CD4-positive, alpha-beta T cell treated with Interleukin-17A for 1 hour (primary cell): ENCODE measurements around the gene CTAG1B.
"Not testable (repeated sequence)": the region's sequence is repeated elsewhere in the genome, so short reads cannot be mapped to it uniquely, and the experiment has no call there.

Source experiments
- DNase-seq: peaks from one replicate; pipeline ENCODE4 v3.0.0-alpha.2; 2020

Gene CTAG1B

DNA sequence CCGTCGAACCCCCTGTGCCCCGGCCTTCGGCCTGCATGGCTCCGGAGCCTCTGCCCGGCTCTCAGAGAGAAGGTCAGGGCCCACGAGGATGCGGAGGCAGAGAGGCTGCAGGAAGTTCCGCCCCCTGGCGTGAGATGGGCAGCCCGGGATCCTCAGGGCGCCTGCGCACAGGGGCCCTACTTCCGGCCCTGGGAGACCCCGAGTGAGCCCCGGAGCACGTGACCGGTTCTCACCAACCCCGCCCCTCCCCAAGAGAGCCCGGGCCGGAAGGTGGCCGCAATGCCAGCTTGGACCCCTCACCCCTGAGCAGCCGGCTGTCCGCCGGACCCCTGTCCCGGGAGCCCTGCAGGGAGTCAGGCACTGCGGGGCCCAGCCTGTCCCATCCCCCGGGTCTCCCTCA is at the start of gene CTAG1B:
TSS of gene CTAG1B (minus strand) at position 101 of the 400 bp plus-strand sequence. CDS start at position 37, 64 bp downstream.
- DNase-seq: not testable (repeated sequence)

DNA sequence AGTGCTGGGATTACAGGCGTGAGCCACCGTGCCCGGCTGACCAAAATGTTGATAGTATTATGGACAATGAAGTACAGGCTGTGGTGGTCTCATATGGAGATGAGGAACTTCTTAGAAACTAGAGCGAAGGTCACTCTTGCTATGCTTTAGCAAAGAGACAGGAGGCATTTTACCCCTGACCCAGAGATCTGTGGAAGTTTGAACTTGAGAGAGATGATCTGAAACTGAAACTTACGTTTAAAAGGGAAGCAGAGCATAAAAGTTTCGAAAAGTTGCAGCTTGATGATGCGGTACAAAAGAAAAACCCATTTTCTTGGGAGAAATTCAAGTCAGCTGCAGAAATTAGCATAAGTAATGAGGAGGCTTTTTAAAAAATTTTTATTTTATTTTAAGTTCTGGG is 42.8 kb upstream of the CTAG1B start:
- no peak for DNase-seq

DNA sequence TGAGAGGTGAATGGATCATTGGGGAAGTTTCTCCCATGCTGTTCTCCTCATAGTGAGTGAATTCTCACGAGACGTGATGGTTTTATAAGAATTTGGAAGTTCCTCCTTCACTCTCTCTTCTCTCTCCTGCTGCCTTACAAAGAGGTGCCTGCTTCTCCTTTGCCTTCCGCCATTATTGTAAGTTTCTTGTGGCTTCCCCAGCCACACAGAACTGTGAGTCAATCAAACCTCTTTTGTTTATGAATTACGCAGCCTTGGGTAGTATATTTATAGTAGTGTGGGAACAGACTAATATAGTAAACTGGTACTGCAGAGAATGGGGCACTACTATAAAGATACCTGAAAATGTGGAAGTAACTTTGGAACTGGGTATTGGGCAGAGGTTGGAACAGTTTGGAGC is 42.1 kb upstream of the CTAG1B start:
- DNase-seq: no peak

DNA sequence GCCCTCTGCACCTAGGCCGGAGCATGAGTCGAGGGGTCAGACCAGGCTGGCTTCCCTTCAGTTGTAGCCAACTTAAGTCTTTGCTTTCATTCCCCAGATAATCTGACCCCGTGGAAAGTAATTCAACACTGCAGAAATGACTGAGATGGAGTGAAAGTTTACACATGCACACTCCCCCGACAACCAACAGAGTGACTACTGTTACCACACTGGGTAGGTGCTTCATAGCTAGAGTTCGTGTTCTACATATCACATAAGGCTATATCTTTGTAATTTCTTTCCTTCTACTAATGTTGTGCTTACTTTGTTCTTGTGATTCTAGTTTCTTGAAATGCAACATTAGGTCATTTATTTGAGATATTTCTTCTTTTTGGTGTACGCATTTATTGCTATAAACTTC is 41.5 kb upstream of the CTAG1B start:
- DNase-seq: no peak

DNA sequence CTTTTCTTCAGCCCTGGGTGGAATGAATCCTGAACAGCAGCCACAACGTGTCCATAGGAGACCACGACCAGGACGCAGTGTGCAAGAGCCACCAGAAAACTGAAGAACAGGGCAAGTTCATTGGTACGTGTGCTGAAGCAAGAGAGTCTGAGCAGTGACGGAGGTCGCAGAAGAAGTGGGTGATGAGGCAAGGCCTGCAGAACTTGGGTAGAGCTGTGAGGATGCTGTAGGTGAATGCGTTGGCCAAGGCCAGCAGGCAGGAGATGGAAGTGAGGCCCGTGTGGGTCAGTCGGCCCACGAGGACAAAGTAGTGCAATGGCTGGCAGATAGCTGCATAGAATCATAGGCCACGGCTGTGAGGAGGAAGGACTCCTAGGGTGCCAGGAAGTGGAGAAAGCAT is 39.9 kb upstream of the CTAG1B start:
- no peak for DNase-seq

DNA sequence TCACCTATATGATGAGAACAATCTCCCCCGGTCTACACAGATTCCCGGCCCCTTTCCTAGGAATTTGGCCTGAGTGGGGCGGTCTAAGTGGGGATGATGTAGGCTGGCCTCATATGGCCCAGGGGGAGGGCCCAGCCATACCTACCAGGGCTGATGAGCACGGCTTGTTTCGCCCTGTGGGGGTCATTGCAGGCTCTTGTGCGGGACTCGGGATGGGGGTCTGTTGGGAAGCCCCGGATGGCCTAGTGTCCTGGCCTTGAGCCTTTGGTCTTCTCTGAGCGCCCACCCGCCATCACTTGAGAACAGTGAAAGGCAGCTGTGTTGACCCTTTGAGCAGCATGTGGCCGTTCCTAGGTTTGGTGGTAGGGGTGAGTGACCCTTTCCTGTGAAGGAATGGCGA is 39.1 kb upstream of the CTAG1B start:
- no peak for DNase-seq

DNA sequence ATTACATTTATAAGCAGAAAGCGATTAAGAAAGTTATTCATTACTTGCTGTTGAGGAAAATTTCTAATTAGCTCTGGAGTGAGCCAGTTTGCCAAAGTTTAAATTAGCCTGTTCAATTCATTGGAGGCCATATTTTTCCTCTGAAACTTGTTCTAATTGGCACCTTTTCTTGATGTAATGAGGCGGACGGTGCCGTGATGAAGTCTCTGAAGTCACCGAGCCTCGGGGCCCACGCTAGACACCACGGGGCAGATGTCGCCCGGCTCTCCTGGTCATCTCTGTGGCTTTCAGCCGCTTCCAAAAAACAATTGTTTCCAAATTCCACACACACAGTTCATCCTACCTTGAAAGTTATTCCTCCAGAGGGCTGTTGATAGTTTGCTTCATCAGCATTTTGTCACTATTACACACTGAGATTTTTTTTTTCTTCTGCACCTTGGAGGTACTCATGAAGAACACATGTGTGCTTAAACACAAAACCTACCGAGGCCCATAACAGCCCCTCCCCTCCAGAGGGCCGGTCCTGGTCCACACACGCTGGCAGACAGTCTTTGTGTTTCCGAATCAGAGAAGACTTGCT is 38.2 kb upstream of the CTAG1B start:
- DNase-seq: no peak

DNA sequence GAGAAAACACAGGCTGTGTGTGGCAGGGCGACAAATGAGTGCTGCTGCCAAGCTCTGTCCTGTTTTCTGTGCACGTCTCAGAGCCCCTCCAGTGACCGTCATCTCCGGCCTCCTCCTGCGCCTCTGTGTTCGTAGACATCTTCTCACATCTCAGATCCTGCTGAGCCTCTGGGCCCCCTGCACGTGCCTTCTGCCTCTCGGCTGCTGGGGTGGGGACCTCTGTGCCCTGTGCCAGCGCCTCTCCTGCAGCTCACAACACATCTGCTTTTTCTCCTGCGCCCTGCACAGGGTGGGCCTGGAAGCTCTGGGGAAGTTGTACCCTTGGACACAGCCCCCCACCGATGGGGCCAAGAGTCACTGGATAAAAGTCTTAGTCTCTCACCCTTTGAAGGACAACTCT is 36.7 kb upstream of the CTAG1B start:
- DNase-seq: no peak

DNA sequence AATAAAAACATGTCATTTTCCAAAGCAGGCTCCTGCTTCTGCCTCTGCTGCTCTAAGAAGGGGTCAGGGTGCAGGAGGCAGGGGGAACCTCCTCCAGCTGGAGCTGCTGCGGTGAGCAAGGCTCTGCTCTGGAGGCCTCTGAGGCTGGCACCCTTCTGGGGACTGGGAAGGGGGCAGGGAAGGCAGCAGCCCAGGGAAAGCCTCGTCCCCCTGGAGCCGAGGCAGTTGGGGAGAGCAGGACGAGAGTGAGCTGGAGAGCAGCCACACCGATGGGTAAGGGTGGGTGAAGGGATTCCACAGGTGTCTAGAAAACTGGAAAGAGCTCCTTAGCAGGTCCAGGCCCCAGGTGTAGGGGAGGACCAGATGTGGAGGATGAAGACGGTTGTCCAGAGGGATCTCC is 36.3 kb upstream of the CTAG1B start:
- DNase-seq: no peak

DNA sequence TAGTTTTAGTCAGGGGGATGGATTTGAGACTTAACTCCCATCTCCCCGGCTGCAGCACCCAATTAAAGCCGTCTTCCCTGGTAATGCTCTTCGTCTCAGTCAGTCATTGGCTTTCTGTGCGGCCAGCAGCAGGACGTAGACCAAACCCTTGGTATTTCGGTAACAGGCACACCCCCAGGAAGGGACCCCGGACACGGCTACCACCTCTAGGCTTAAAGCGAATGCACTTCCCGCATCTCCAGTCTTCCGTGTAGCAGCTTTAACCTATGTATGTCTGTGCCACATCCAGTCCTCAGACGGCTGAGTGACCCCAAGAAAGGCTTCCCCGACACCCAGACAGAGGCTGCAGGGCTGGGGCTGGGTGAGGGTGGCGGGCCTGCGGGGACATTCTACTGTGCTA is 35.8 kb upstream of the CTAG1B start:
- no peak for DNase-seq

DNA sequence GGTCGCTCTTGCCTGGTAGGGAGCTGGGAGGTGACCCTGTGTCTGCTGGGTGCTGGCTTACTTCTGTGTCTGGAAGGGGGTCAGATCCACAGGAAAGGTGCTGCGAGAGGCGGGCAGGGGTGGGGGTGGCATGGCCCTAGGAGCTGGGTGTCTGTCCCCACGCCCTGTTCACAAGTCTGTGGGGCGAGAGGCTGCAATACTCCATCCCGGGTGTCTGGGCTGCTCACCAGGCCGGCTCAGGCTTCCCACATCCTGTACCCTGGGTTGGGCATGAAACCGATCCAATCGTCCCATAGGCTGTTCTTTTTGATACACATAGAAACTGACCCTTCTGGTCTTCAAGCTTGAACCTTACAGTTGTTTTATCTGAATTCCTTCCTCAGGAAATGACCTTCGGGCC is 35.3 kb upstream of the CTAG1B start:
- no peak for DNase-seq

DNA sequence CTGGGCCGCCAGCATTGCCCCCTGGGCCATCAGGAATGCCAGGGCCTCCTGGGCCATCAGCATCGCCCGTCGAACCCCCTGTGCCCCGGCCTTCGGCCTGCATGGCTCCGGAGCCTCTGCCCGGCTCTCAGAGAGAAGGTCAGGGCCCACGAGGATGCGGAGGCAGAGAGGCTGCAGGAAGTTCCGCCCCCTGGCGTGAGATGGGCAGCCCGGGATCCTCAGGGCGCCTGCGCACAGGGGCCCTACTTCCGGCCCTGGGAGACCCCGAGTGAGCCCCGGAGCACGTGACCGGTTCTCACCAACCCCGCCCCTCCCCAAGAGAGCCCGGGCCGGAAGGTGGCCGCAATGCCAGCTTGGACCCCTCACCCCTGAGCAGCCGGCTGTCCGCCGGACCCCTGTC is 34.3 kb upstream of the CTAG1B start, which contains the start of gene CTAG2:
TSS of gene CTAG2 (minus strand) at position 167 of the 400 bp plus-strand sequence. CDS start at position 103, 64 bp downstream.
- not testable (repeated sequence) for DNase-seq

DNA sequence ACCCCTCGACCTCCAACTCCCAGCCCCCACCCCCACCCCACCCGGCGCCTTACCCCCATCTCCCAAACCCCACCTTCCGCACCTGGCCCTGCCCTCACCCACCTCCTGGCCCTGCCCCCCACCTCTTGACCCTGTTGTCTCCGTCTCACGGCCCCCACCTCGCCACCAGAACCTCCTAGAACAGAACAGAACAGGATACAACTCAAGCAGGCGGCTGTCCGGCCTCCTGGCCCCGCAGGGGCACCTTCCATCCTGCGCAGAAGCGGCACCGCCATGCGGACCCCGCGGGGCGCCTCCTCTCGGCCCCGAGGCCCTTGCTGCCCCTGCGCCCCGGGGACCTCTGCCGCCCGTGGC is 33.9 kb upstream of the CTAG1B start:
- DNase-seq: no peak

DNA sequence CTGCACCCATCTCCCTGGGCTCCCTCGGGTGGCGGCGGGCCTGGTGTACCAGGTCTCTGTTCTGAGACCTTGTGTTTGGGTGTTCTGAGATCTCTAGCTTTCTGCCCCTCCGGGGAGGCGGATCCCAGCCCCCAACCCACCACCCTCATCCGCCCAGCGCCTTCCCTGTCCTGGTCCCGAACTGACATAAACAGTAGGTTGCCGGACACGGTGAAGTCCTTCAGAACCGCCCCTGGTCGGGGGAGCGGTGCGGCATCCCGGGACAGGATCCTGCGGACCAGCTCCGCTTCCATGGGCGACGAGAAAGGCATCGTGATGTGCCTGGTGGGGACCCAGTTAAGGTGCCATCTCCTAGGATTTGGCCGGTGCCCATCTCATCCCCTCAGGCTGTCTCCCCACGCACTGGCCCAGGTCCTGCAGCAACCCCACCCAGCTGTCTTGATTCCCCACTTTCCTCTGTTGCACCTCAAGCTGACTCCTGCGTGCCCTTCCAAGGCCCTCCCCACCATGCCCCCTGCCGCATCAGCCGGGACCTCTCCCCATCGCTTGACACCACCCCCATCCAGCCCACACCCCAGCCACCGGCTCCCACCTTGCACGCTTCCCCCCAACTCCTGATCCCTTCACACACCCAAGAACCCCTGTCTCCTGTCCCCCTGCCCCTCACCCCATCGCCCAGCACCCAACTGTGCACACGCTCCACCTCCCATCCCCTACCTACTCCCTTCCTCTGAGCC is 33.4 kb upstream of the CTAG1B start:
- DNase-seq: no peak

DNA sequence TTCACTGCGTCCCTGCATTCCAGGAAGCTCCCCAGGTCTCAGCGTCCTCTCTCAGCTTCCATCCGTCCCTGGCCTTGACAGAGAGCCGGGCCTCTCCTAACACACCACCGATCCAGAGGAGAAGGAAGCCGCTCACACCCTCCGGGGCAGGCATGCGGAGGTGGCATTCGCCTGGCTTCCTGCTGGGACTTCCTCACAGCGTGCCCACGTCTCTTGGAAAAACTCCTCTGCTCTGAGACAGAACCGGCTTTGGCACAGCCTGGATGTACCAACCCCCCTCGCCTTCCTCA is 31.1 kb upstream of the CTAG1B start:
- no peak for DNase-seq

DNA sequence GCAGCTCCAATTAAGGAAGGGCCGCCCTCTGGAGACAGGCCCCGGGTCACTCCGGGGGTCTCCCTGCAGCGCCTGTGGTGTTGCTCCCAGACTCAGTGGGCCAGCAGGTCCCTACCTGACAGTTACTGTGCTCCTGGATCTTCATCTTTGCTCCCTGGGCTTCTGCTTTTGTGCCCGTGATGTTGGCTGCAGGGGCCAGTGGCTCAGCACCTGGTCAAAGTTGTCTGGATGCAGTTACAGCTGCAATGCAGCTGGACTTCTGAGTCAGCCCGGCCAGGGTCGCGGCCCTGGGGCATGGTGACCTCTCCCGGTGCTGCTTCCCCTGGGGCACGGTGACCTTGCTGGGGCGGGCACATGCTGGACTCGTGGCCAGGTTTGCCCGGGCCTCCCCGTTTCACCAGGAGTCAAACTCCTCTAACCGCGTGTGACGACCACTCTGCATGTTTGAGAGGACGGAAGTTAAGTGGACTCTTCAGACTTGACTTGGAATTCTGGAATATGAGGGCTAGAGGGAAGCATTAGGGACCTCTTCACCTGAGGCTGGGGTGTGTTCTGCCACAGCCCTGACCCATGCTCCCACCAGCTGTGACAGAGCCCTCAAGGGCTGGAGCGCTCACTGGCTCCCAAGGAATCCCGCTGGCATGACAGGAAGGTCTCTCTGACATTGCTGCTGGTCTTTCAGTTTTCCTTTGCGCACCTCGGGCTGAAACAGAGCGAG is 30.6 kb upstream of the CTAG1B start:
- DNase-seq: no peak

DNA sequence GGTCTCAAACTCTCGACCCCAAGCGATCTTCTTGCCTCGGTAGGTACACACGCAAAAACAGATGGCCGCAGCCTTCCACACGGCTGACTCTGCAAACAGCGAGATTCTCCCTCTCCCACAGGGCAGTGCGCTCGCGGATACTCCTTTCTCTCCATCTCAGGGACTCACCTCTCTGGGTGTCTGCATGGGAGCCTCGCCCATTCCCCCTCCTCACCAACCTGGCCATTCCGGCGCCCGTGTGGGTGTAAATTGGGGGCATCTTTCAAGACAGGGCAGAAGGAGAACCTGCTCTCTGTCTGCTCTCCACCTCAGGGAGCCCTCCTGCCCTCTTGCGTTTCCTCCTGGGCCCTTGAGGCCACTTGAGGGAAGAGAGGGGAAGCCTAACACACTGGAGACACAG is 29.8 kb upstream of the CTAG1B start:
- no peak for DNase-seq

DNA sequence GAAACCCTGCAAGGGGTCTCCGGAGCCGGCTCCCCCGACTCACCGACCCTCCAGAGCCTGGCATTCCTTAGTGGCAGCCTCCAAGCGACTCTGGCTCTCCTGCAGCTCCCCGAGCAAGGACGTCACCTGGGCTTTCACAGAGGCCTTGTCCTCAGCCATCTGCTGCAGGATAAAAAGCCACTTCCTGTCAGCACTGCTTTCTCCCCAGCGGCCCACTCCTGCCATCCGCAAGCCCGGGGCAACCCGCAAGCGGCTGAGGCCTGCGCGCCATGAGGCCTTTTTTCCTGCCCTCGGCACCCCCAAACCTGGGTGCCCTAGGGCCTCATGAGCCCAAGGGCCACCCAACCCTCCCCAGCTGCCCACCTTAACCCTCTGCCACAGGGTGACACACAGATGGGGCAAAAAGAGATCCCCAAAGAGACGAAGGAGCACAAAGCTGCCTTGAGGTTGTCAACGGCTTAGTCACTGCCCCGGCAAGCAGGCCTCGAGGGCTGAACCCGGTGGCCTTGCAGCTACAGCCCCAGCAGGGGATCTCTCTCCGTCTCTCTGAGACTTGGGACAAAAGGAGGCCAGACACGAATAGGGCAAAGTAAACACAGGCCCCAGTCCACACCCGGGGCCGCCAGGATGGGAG is 26.8 kb upstream of the CTAG1B start:
- not testable (repeated sequence) for DNase-seq

DNA sequence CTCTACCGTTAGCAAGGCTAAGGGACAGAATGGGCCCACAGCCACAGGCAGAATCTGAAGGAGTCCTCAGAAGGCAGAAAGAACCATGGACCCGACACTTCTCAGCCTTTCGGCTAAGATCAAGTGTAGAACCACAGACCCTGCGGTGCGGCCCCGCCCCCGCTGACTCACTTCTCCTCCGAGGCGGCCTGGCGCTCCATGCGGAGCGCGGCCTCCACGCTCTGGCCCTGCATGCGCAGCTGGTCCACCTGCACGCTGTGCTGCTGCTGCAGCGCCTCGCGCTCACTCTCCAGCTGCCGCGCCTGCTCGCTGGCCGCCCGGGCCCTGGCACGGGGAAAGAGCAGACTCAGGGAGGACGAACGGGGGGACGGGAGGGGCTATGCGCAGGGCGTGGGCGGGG is 24.6 kb upstream of the CTAG1B start:
- not testable (repeated sequence) for DNase-seq

DNA sequence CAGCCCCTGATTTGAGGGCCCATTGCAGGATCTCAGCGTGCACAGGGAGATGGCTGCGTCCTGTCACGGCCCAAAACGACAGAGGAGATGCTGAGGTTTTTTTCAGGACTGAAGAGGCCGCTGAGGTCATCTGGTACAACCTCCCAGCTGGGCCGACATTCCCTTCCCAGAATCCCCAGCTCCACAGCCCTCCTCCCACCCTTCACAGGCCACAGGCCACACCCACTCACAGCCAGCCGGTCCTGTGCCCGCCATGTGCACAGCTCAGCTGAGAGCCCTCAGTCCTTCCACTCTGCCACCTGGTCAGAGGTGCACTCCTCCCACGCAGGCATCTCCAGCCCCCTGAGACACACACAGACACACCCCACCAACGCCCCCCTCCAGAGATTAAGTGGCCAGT is 22.7 kb upstream of the CTAG1B start:
- DNase-seq: not testable (repeated sequence)

DNA sequence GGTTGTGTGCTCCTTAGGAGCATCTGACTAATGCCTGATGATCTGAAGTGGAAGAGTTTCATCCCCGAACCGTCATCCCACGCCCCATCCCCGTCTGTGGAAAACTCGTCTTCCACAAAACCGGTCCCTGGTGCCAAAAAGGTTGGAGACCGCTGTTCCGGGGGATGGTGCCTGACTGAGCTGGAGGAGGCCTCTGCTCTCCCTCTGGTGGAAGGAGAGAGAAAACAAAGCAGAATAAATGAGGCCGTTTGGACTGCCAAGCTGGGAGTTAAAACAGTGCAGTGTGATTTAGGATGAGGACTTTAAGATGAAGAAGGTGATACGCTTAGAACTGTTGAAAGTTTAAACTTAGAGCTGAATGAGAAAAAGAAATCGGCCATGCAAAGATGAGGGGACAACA is 14.6 kb upstream of the CTAG1B start:
- not testable (repeated sequence) for DNase-seq

DNA sequence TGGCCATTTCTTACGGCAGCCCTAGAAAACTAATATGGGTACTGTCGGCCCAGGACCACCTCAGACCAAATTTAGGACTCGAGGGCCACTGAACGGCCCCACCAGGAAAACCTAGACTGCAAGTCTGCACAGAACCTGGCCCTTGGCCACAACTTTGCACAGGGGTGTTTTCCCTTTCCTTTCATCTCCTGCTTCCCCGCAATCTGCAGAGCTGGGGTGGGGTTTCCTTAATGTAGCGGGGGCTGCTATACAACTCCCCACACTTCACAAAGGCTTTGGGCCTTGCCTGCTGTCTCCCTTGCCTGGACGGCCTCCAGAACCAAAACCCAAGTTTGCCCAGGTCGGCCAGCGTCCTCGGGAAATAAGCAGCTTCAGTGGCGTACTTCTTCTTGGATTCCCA is 11.9 kb upstream of the CTAG1B start:
- DNase-seq: not testable (repeated sequence)

DNA sequence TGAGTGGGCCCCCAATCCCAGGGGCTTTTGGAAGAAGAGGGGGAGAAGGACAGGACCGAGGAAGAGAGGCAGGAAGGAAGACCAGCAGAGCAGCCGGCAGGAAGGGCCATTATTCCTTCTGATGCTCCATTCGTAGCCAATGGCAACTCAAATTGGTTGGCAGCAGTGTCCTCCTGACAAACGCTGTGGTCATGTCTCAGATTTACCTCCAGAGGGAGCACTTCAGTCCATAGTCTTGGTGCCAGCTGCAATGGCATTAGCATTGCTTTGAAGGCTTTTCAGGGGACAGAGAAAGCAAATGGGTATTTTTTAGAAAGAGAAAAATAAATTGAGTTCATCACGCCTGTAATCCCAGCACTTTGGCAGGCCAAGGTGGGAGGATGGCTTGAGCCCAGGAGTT is 9.9 kb upstream of the CTAG1B start:
- not testable (repeated sequence) for DNase-seq
